GM23248 (cell line): ENCODE measurements around the gene AKNA. TPM values are rescaled to one million over a fixed set of nuclear protein-coding genes. Genes with fewer than 3 reads are reported as not detected.

ENCODE experiments used
- DNase-seq: peaks from one replicate; pipeline ENCODE4 v3.0.0-alpha.2; 2015
- H2AFZ ChIP-seq: fragments of 200-600 bp; sonication (generic); 2 replicates; pipeline ENCODE4 v1.6.1; 2016; ENCODE audit warnings: antibody characterized with exemption
- H3F3A ChIP-seq: fragments of 200-600 bp; sonication (generic); 2 replicates; pipeline ENCODE4 v1.6.1; 2016; ENCODE audit warnings: mild to moderate bottlenecking, antibody characterized with exemption, mixed run types; ENCODE audit not compliant: insufficient read depth
- H3K27ac ChIP-seq: fragments of 200-600 bp; sonication (generic); 2 replicates; pipeline ENCODE4 v1.5.1; 2016; ENCODE audit warnings: mild to moderate bottlenecking
- H3K27me3 ChIP-seq: fragments of 200-600 bp; sonication (generic); replicated peaks from 2 replicates; pipeline ENCODE4 v1.6.1; 2016; ENCODE audit warnings: mild to moderate bottlenecking; ENCODE audit not compliant: insufficient read depth
- H3K36me3 ChIP-seq: fragments of 200-600 bp; sonication (generic); 2 replicates; pipeline ENCODE4 v1.6.1; 2016; ENCODE audit warnings: low read depth, mild to moderate bottlenecking
- H3K4me1 ChIP-seq: fragments of 200-600 bp; sonication (generic); 2 replicates; pipeline ENCODE4 v1.6.1; 2016; ENCODE audit warnings: mild to moderate bottlenecking; ENCODE audit not compliant: insufficient read depth
- H3K4me2 ChIP-seq: fragments of 200-600 bp; sonication (generic); one replicate; pipeline ENCODE4 v1.6.1; 2016; ENCODE audit warnings: mild to moderate bottlenecking; ENCODE audit not compliant: unreplicated experiment
- H3K4me3 ChIP-seq: fragments of 200-600 bp; sonication (generic); 2 replicates; pipeline ENCODE4 v1.5.1; 2016; ENCODE audit warnings: mild to moderate bottlenecking
- H3K79me2 ChIP-seq: fragments of 200-600 bp; sonication (generic); 2 replicates; pipeline ENCODE4 v1.6.1; 2016; ENCODE audit warnings: mild to moderate bottlenecking; ENCODE audit not compliant: insufficient read depth
- H3K9ac ChIP-seq: fragments of 200-600 bp; sonication (generic); 2 replicates; pipeline ENCODE4 v1.6.1; 2016; ENCODE audit warnings: mild to moderate bottlenecking
- H3K9me2 ChIP-seq: fragments of 200-600 bp; sonication (generic); 2 replicates; pipeline ENCODE4 v1.6.1; 2016; ENCODE audit warnings: mixed run types, mild to moderate bottlenecking, moderate library complexity; ENCODE audit not compliant: insufficient read depth
- H3K9me3 ChIP-seq: fragments of 200-600 bp; sonication (generic); one replicate; pipeline ENCODE4 v1.6.1; 2017; ENCODE audit warnings: low read depth
- H4K20me1 ChIP-seq: fragments of 200-600 bp; sonication (generic); 2 replicates; pipeline ENCODE4 v1.6.0; 2016; ENCODE audit not compliant: insufficient read depth
- EZH2 ChIP-seq: fragments of 200-600 bp; sonication (generic); IDR thresholded peaks from 2 replicates; pipeline ENCODE4 v1.6.1; 2018; ENCODE audit warnings: antibody characterized with exemption, mild to moderate bottlenecking; ENCODE audit not compliant: insufficient read depth, poor library complexity, severe bottlenecking
- EZH2phosphoT487 ChIP-seq: fragments of 200-600 bp; sonication (generic); IDR thresholded peaks from 2 replicates; pipeline ENCODE4 v1.6.1; 2018; ENCODE audit warnings: antibody characterized with exemption, moderate library complexity, mild to moderate bottlenecking, low read depth; ENCODE audit not compliant: insufficient read depth
- WGBS, 2 experiments: methylation state at CpG; one replicate each; pipeline ENCODE4 v1.1.6; 2015 to 2017; ENCODE audit warnings: low lambda C conversion rate in 2 of 2, low coverage in 1 of 2; ENCODE audit errors: missing lambda C conversion rate in 2 of 2; 5-methylcytosine and 5-hydroxymethylcytosine counted together
- in situ Hi-C: fragments of 300-500 bp; cut with MboI; formaldehyde crosslinking; loops from 2 replicates; pipeline ENCODE4 v1.15.0; 2020
- polyA plus RNA-seq: library from polyadenylated mRNA; unstranded; fragments of >200 nt; fragmentation: Nextera tagmentation; extraction: Ambion mirVana; gene quantifications from 2 replicates; pipeline ENCODE4 v1.2.1, GENCODE V29; 2016
- total RNA-seq: library from RNA; depleted of rRNA; stranded (reverse); fragments of >200 nt; shearing (Covaris generic); gene quantifications from 2 replicates; pipeline ENCODE4 v1.2.3, GENCODE V29; 2014

The AKNA gene
- total and polyA plus RNA-seq, 2 experiments from 2014 or later, result 1.8 to 6.6 TPM

- Histone ChIP-seq H3K36me3 (no peaks in the 10 kb centered on the region), H3K9me3 (no peaks in the 10 kb centered on the region), H3K9me2 (no peaks in the 10 kb centered on the region), H3K27me3 (no peaks in the 10 kb centered on the region), H2AFZ (no peak overlapping the region), H3K4me1 (no peaks in the 10 kb centered on the region), H4K20me1 (no peaks in the 10 kb centered on the region), H3K4me2 (no peak overlapping the region), H3K9ac (no peak overlapping the region), H3K4me3 (no peak overlapping the region), H3K27ac (no peak overlapping the region), H3F3A (0 out of 2 replicates have a peak, but pooled peaks cover 4% of the 10 kb centered on the region), H3K79me2 (no peaks in the 10 kb centered on the region; the same call in 1 of the 2 replicates)
- TF ChIP-seq EZH2phosphoT487 (no peak), EZH2 (no peak)
- in situ Hi-C loops, result no loop called here
- DNase-seq, result no peak
- WGBS, 2 experiments, result 76 to 80% methylated on average over 16 of the region's 16 CpGs
Observed at GRCh38 chr9:114373960-114374730, 13.6 kb downstream of the AKNA start.

- no peak for TF ChIP-seq EZH2
- no peak for TF ChIP-seq EZH2phosphoT487
- Histone ChIP-seq H2AFZ (no peak overlapping the region), H3K36me3 (no peaks in the 10 kb centered on the region), H3F3A (0 out of 2 replicates have a peak, but pooled peaks cover 4% of the 10 kb centered on the region), H3K27ac (no peak overlapping the region), H3K4me3 (no peak overlapping the region), H3K4me2 (no peak overlapping the region), H3K79me2 (no peaks in the 10 kb centered on the region), H3K9me2 (no peaks in the 10 kb centered on the region), H3K9me3 (no peaks in the 10 kb centered on the region), H4K20me1 (no peaks in the 10 kb centered on the region), H3K9ac (no peak overlapping the region), H3K27me3 (no peaks in the 10 kb centered on the region), H3K4me1 (no peaks in the 10 kb centered on the region)
- DNase-seq, result no peak
- 75 to 86% methylated on average over 6 to 9 of the region's 9 CpGs for WGBS, 2 experiments
- in situ Hi-C loops, result no loop called here
Observed at GRCh38 chr9:114372921-114373448, 14.8 kb downstream of the AKNA start.

GRCh38 chr9:114371973-114372917 lies 15.5 kb downstream of the AKNA start:
- Histone ChIP-seq H3K9me2 (no peaks in the 10 kb centered on the region), H3K27me3 (no peaks in the 10 kb centered on the region), H3K27ac (no peak overlapping the region), H3K4me2 (no peak overlapping the region), H3K4me1 (no peaks in the 10 kb centered on the region), H3F3A (0 out of 2 replicates have a peak, but pooled peaks cover 5% of the 10 kb centered on the region), H3K4me3 (no peak overlapping the region), H2AFZ (no peak overlapping the region), H3K9me3 (no peaks in the 10 kb centered on the region), H3K79me2 (no peaks in the 10 kb centered on the region), H3K36me3 (no peaks in the 10 kb centered on the region), H4K20me1 (no peaks in the 10 kb centered on the region), H3K9ac (no peak overlapping the region)
- WGBS, 2 experiments, result 69 to 73% methylated on average over 14 of the region's 14 CpGs
- peak; percentile 13 for DNase-seq
- in situ Hi-C loops, result no loop called here
- TF ChIP-seq EZH2phosphoT487 (no peak), EZH2 (no peak)

GRCh38 chr9:114371343-114371944 lies 16.3 kb downstream of the AKNA start:
- Histone ChIP-seq H3K27me3 (no peaks in the 10 kb centered on the region), H3K4me3 (no peak overlapping the region), H3K79me2 (no peaks in the 10 kb centered on the region), H3K9ac (no peak overlapping the region), H2AFZ (no peak overlapping the region), H3K36me3 (no peaks in the 10 kb centered on the region), H3K9me3 (no peaks in the 10 kb centered on the region), H3K4me2 (no peak overlapping the region), H3K27ac (no peak overlapping the region), H4K20me1 (no peaks in the 10 kb centered on the region), H3F3A (peaks cover 13% of the 10 kb centered on the region; the same call in 1 of the 2 replicates), H3K9me2 (no peaks in the 10 kb centered on the region), H3K4me1 (peaks cover 7% of the 10 kb centered on the region; the same call in 1 of the 2 replicates)
- TF ChIP-seq EZH2 (no peak), EZH2phosphoT487 (no peak)
- DNase-seq, result no peak
- WGBS, 2 experiments, result 91% methylated on average over 7 of the region's 7 CpGs
- in situ Hi-C loops, result no loop called here
